ENCODE results near the gene RC3H1.
A peak's percentile ranks its signal among the peaks of the same experiment; 100 is the strongest.
"Not testable (repeated sequence)": the region's sequence is repeated elsewhere in the genome, so short reads cannot be mapped to it uniquely, and the experiment has no call there.

Gene RC3H1

GRCh38 chr1:173937062-173937461 is 85.1 kb downstream of the RC3H1 start:
- DNase-seq (ENCODE audit: low spot score) = no peak

DNA sequence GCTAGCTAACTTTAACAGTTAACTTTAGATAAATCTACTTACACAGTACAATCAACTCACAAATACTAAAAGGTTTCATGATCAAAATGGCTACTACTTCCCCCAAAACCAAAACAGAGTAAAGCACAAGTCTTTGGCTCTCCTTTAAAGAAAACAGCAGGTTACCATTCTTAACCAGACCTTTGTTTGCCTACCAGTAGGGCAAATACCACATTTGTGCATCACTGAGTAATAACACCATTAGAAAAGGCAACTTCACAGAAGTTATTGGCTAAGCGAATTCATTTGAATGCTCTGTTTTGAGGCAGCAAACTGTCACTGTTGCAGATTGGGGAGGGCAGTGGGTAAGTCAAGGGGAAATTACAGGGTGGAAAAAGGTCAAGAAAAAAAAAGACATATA is 87.7 kb downstream of the RC3H1 start:
- DNase-seq (ENCODE audit: low spot score) = no peak

- DNase-seq (ENCODE audit: low spot score) = not testable (repeated sequence)
These were observed 91.6 kb downstream of the RC3H1 start for GRCh38 chr1:173930541-173930940.

DNA sequence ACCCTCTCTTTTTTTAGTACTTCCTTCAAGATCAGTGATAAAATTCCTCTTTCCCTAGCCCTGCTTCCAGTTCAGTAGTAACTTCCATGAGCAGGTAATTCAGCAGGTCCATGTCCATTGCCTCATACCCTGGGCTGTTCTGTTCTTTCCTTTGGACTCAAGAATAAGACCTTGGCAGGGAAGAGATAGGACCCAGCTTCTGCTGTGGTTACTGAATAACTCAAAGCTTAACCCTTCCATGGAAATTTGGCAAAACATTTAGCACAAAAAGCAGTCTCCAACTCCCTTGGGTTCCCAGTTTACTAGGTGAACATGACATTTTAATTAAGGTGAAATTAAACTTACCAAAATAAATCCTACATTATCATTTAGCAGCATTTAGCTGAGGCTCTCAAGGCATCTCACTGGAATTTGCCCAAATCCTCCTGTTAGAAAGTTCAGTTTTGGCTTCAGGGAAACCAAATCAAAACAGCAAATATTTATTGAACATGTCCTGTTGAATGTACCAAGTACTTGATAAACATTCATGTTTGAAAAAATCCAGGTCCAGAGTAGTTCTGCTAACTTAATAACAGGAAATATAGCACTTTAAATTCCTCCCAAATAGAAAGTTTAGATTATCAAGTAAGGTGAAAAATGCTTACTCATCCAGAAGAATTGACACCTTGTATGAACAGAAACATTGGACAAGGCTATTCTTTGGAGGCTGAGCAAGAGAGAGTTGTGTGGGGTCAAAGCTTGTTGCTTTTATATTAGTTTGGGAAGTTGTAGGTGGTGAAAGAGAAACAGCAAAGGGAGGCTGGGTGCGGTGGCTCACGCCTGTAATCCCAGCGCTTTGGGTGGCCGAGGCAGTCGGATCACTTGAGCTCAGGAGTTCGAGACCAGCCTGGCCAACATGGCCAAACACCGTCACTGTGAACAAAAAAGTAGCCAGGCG is 96.6 kb downstream of the RC3H1 start:
- DNase-seq (ENCODE audit: low spot score) = no peak

GRCh38 chr1:173920861-173921260 is 101.3 kb downstream of the RC3H1 start:
- DNase-seq (ENCODE audit: low spot score) = no peak

- no peak for DNase-seq (ENCODE audit: low spot score)
These were observed 104.3 kb downstream of the RC3H1 start for GRCh38 chr1:173917635-173918493.

- no peak for DNase-seq (ENCODE audit: low spot score)
These were observed 105.0 kb downstream of the RC3H1 start, which contains the start of gene SERPINC1 for GRCh38 chr1:173917149-173917548. SERPINC1 (minus strand) TSS chr1:173917327; CDS start chr1:173917259, 68 bp downstream.

GRCh38 chr1:173916667-173917066 is 105.5 kb downstream of the RC3H1 start:
- DNase-seq (ENCODE audit: low spot score) = no peak

DNA sequence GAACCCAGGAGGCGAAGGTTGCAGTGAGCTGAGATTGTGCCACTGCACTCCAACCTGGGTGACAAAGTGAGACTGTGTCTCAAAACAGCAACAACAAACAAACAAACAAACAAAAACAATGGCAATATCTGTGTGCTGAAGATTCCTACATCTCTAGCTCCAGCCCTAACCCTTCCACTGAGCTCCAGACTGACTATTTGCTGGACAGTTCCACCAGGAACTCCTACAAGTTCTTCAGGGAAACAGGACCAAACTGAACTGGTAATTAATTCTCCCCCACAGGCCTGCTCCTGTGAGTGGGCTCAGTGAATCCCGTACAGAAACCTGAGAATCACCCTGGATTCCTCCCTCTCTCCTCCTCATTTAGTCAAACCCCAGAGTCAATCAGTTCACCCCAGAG is 106.6 kb downstream of the RC3H1 start:
- DNase-seq (ENCODE audit: low spot score) = no peak

DNA sequence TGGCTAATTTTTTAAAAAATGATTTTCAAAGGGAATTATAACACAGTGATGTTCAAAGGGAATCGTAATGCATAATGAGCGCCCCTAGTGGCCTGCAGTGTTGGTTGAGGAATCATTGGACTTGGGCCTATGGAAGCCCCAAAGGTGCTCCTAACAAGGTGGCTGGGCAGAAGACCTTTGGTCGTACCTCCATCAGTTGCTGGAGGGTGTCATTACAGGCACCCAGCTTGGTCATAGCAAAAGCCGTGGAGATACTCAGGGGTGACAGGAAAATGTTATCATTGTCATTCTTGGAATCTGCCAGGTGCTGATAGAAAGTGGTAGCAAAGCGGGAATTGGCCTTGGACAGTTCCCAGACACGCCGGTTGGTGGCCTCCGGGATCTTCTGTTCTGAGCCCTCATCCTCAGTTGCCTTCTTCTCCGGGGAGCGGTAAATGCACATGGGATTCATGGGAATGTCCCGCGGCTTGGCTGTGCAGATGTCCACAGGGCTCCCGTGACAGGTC is 107.7 kb downstream of the RC3H1 start:
- DNase-seq (ENCODE audit: low spot score) = peak; percentile 30

- no peak for DNase-seq (ENCODE audit: low spot score)
These were observed 109.0 kb downstream of the RC3H1 start for GRCh38 chr1:173913111-173913510.

DNA sequence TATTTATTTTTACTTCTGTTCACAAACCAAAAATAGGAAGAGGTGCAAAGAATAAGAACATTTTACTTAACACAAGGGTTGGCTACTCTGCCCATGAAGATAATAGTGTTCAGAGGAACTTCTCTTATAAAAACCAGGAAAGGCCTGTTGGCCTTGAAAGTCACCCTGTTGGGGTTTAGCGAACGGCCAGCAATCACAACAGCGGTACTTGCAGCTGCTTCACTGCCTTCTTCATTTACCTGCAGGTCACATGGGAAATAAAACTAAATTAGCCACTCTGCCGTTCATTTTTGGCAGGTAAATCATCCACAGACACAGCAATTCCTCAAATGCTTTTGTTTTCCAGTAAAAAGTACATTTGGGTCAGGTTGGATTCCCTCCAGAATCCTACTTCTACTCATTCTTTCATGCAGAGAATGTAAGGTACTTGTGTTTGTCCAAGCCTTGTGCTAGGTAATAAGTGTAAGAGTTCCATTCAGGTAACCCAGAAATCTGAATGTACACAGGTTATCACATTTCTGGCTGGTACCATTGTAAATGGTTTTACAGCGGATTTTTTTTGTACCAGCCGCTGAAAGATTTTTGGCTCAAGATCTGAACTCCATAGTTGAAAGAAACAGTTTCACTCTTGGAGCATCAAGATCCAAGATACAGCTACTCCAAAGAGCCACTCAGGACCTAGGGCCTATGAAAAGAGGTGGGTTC is 118.2 kb downstream of the RC3H1 start:
- no peak for DNase-seq (ENCODE audit: low spot score)

- DNase-seq (ENCODE audit: low spot score) = no peak
These were observed 121.2 kb downstream of the RC3H1 start for GRCh38 chr1:173900992-173901391.

DNA sequence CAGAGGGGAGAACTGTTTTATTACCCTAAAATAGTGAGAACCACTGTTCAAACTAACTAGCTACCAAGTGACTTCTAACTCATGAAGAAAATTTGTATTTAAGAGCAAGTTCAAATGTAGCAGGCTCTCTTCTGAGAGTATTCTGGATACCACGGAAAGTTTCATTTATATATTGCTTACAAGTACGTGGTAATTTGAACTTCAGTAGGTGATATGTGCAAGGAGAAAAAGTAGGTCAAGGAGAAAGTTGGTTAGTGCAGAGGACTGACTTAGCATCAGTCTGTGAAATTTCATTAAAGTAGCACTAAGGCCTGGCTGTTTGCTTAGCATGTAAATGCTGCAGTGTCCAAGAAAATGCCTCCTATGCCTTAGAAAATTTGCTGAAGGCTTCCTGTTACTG is 121.7 kb downstream of the RC3H1 start:
- DNase-seq (ENCODE audit: low spot score) = no peak

DNA sequence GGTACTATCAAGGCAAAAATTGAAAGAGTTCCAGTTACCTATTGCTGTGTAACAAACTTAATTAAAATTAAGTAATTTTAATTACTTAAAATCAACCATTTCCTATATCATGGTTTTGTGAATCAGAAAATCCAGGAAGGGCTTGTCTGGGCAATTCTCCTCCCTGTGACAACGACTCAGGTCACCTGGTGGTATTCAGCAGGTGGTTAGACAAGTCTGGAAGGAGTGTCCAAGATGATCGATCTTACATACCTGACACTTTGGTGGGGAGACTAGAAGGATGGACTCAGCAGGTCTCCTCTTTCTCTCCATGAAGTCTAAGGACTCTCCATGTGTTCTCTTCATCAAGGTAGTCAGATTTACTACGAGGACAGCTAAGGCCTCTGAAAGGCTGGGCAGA is 128.0 kb downstream of the RC3H1 start:
- DNase-seq (ENCODE audit: low spot score) = no peak

DNA sequence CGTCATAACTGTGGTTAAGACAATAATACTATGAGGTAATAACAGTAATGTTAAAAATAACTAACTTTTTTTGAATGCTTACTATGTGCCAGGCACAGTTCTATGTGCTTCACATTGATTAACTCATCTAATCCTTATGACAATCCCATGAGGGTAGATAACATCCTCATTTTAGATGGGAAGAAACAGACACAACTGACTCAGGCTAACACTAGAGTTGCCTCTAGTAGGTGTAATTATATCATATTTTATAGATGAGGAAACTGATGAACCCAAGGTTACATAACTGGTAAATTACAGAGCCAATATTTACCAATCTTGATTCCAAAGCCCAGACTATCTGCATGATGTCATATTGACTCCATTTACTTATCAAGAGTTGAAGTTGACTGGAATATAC is 128.5 kb downstream of the RC3H1 start:
- DNase-seq (ENCODE audit: low spot score) = no peak

DNA sequence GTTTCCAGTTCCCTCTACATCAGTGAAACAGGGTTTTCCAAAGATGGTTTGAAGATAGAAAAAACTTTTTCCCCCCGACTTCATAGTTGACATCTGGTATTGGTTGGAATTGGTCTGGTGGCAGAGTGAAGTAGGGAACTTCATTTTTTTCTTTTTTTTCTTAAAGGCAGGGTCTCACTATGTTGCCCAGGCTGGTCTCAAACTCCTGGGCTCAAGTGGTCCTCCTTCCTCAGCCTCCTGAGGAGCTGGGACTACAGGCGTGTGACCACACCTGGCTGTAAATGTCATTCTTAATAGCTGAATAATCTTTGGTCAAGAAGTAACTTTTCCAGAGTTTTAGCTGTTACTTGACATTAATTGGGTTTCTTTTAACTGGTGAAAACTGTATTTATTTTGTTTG is 132.3 kb downstream of the RC3H1 start:
- no peak for DNase-seq (ENCODE audit: low spot score)

DNA sequence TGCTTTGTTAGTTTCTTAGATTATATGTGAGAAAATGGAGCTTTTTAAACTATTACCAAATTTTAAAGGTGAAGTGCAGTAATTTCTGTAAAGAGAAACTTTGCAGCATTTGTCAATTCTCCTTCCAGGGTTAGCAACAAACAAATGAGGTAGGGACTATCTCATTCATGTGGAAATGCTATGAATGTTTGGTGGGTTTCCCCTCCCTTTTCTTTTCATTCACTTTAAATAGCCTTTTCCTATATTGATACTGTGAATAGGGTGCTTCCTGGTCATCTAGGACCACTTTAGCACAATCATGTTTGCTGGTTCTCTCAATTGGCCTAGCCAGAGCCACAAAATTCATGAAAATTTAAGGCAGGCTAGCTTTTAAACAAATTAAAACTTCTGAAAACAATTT is 133.4 kb downstream of the RC3H1 start:
- DNase-seq (ENCODE audit: low spot score) = no peak

GRCh38 chr1:173887627-173888026 is 134.5 kb downstream of the RC3H1 start:
- no peak for DNase-seq (ENCODE audit: low spot score)

- no peak for DNase-seq (ENCODE audit: low spot score)
These were observed 135.2 kb downstream of the RC3H1 start for GRCh38 chr1:173886746-173887611.

- no peak for DNase-seq (ENCODE audit: low spot score)
These were observed 137.5 kb downstream of the RC3H1 start for GRCh38 chr1:173884701-173885100.

Data from CD4-positive, alpha-beta T cell treated with Interleukin-15 for 4 hours (primary cell).